Activated T-helper 17 cell treated with anti-CD3 and anti-CD28 coated beads, Interleukin-2, amount 50 U/mL, for 72 hours (primary cell): Measurements from ENCODE around the gene LFNG. TPM values are rescaled to one million over a fixed set of nuclear protein-coding genes. Genes with fewer than 3 reads are reported as not detected.

Source experiments
- ATAC-seq: fragments of 150-1000 bp; cut with Tn5 transposase; replicated peaks from 2 replicates; pipeline ENCODE4 v1.10.0; 2021; ENCODE audit warnings: mild to moderate bottlenecking, moderate library complexity
- H3K27ac Mint-ChIP-seq: one replicate; pipeline ENCODE4 v1.8.0; 2022; ENCODE audit warnings: mixed read lengths
- H3K27me3 Mint-ChIP-seq: one replicate; pipeline ENCODE4 v1.8.0; 2022; ENCODE audit warnings: mixed read lengths
- H3K36me3 Mint-ChIP-seq: one replicate; pipeline ENCODE4 v1.8.0; 2022; ENCODE audit warnings: low read depth, mild to moderate bottlenecking, mixed read lengths
- H3K4me1 Mint-ChIP-seq: one replicate; pipeline ENCODE4 v1.8.0; 2022; ENCODE audit warnings: mixed read lengths
- H3K4me3 Mint-ChIP-seq: one replicate; pipeline ENCODE4 v1.8.0; 2022; ENCODE audit warnings: mild to moderate bottlenecking, mixed read lengths
- H3K9me3 Mint-ChIP-seq: one replicate; pipeline ENCODE4 v1.8.0; 2022; ENCODE audit warnings: mixed read lengths
- total RNA-seq, 2 donors: library from RNA; stranded (reverse); gene quantifications; one replicate each; pipeline ENCODE4 v1.2.3, GENCODE V29; 2022

Gene LFNG
- total RNA-seq: 10 to 100 TPM; 42.6 to 48.8 TPM

GRCh38 chr7:2519119-2519930, at the start of gene LFNG:
Gene LFNG (plus strand): TSS chr7:2519774. CDS start chr7:2519862, 88 bp downstream.
- Mint-ChIP-seq H3K27ac (peak within 1 kb of the TSS; percentile 76), H3K4me3 (peak within 1 kb of the TSS; percentile 87), H3K36me3 (peaks cover 26% of the 10 kb centered on the region), H3K27me3 (no peaks in the 10 kb centered on the region), H3K4me1 (peaks cover 6% of the 10 kb centered on the region), H3K9me3 (no peaks in the 10 kb centered on the region)
- peak; percentile 78 for ATAC-seq

GRCh38 chr7:2470204-2471021, 49.2 kb upstream of the LFNG start:
- Mint-ChIP-seq H3K4me1 (peaks cover 5% of the 10 kb centered on the region), H3K36me3 (no peaks in the 10 kb centered on the region), H3K4me3 (no peak overlapping the region), H3K9me3 (no peaks in the 10 kb centered on the region), H3K27ac (no peak overlapping the region), H3K27me3 (peaks cover 3% of the 10 kb centered on the region)
- no peak for ATAC-seq

- no peak overlapping the region for H3K4me3 Mint-ChIP-seq
- no peak for ATAC-seq
- no peaks in the 10 kb centered on the region for H3K36me3 Mint-ChIP-seq
- peaks cover 5% of the 10 kb centered on the region for H3K4me1 Mint-ChIP-seq
- no peaks in the 10 kb centered on the region for H3K9me3 Mint-ChIP-seq
- H3K27ac Mint-ChIP-seq: no peak overlapping the region
- peaks cover 3% of the 10 kb centered on the region for H3K27me3 Mint-ChIP-seq
These were observed 48.6 kb upstream of the LFNG start for GRCh38 chr7:2471022-2471329.

GRCh38 chr7:2471396-2471795, 48.2 kb upstream of the LFNG start:
- no peak for ATAC-seq
- Mint-ChIP-seq H3K36me3 (no peaks in the 10 kb centered on the region), H3K4me1 (peaks cover 5% of the 10 kb centered on the region), H3K27ac (no peak overlapping the region), H3K9me3 (no peaks in the 10 kb centered on the region), H3K27me3 (peaks cover 3% of the 10 kb centered on the region), H3K4me3 (no peak overlapping the region)

- no peak overlapping the region for H3K4me3 Mint-ChIP-seq
- peaks cover 5% of the 10 kb centered on the region for H3K4me1 Mint-ChIP-seq
- H3K27me3 Mint-ChIP-seq: peaks cover 3% of the 10 kb centered on the region
- H3K27ac Mint-ChIP-seq: no peak overlapping the region
- H3K9me3 Mint-ChIP-seq: no peaks in the 10 kb centered on the region
- no peaks in the 10 kb centered on the region for H3K36me3 Mint-ChIP-seq
- ATAC-seq: no peak
These were observed 46.8 kb upstream of the LFNG start for GRCh38 chr7:2472739-2473138.

GRCh38 chr7:2473496-2474180, 45.9 kb upstream of the LFNG start:
- Mint-ChIP-seq H3K9me3 (no peaks in the 10 kb centered on the region), H3K27me3 (peaks cover 3% of the 10 kb centered on the region), H3K27ac (no peak overlapping the region), H3K4me3 (no peak overlapping the region), H3K36me3 (no peaks in the 10 kb centered on the region), H3K4me1 (peaks cover 5% of the 10 kb centered on the region)
- no peak for ATAC-seq

- no peaks in the 10 kb centered on the region for H3K4me1 Mint-ChIP-seq
- H3K9me3 Mint-ChIP-seq: no peaks in the 10 kb centered on the region
- no peaks in the 10 kb centered on the region for H3K27me3 Mint-ChIP-seq
- ATAC-seq: no peak
- H3K36me3 Mint-ChIP-seq: no peaks in the 10 kb centered on the region
- H3K27ac Mint-ChIP-seq: no peak overlapping the region
- H3K4me3 Mint-ChIP-seq: no peak overlapping the region
These were observed 45.4 kb upstream of the LFNG start for GRCh38 chr7:2474224-2474623.

- Mint-ChIP-seq H3K4me3 (no peak overlapping the region), H3K27me3 (no peaks in the 10 kb centered on the region), H3K4me1 (no peaks in the 10 kb centered on the region), H3K27ac (no peak overlapping the region), H3K9me3 (no peaks in the 10 kb centered on the region), H3K36me3 (no peaks in the 10 kb centered on the region)
- no peak for ATAC-seq
These were observed 44.5 kb upstream of the LFNG start for GRCh38 chr7:2474813-2475677.

- Mint-ChIP-seq H3K4me3 (no peak overlapping the region), H3K27ac (no peak overlapping the region), H3K4me1 (no peaks in the 10 kb centered on the region), H3K9me3 (no peaks in the 10 kb centered on the region), H3K27me3 (no peaks in the 10 kb centered on the region), H3K36me3 (no peaks in the 10 kb centered on the region)
- no peak for ATAC-seq
These were observed 43.9 kb upstream of the LFNG start for GRCh38 chr7:2475678-2476015.

GRCh38 chr7:2476298-2476697, 43.3 kb upstream of the LFNG start, which contains the start of gene GRIFIN:
Gene GRIFIN (minus strand): TSS chr7:2476398. CDS start chr7:2476383, 15 bp downstream.
- no peak for ATAC-seq
- Mint-ChIP-seq H3K4me3 (no peak within 1 kb of the TSS), H3K27ac (no peak within 1 kb of the TSS), H3K4me1 (no peaks in the 10 kb centered on the region), H3K27me3 (no peaks in the 10 kb centered on the region), H3K9me3 (no peaks in the 10 kb centered on the region), H3K36me3 (no peaks in the 10 kb centered on the region)

- ATAC-seq: no peak
- Mint-ChIP-seq H3K27me3 (no peaks in the 10 kb centered on the region), H3K4me3 (no peak overlapping the region), H3K9me3 (no peaks in the 10 kb centered on the region), H3K27ac (no peak overlapping the region), H3K36me3 (no peaks in the 10 kb centered on the region), H3K4me1 (no peaks in the 10 kb centered on the region)
These were observed 42.7 kb upstream of the LFNG start for GRCh38 chr7:2476776-2477446.

GRCh38 chr7:2477447-2478398, 41.9 kb upstream of the LFNG start:
- H3K4me3 Mint-ChIP-seq: no peak overlapping the region
- H3K4me1 Mint-ChIP-seq: no peaks in the 10 kb centered on the region
- H3K27me3 Mint-ChIP-seq: no peaks in the 10 kb centered on the region
- no peak overlapping the region for H3K27ac Mint-ChIP-seq
- no peaks in the 10 kb centered on the region for H3K36me3 Mint-ChIP-seq
- peak; percentile 98 for ATAC-seq
- no peaks in the 10 kb centered on the region for H3K9me3 Mint-ChIP-seq

- Mint-ChIP-seq H3K9me3 (no peaks in the 10 kb centered on the region), H3K36me3 (no peaks in the 10 kb centered on the region), H3K4me3 (no peak overlapping the region), H3K4me1 (no peaks in the 10 kb centered on the region), H3K27ac (no peak overlapping the region), H3K27me3 (no peaks in the 10 kb centered on the region)
- ATAC-seq: no peak
These were observed 41.2 kb upstream of the LFNG start for GRCh38 chr7:2478399-2478785.
